GM18505 (cell line): ENCODE results near the gene HYDIN.

Source experiments
- ATAC-seq: cut with Tn5 transposase; IDR thresholded peaks from one replicate; pipeline ENCODE4 v1.9.1; 2021; ENCODE audit not compliant: unreplicated experiment
- POLR2A ChIP-seq: IDR thresholded peaks from 4 replicates; pipeline ENCODE4 v1.6.1; 2011; ENCODE audit warnings: borderline replicate concordance; ENCODE audit not compliant: insufficient read depth, insufficient read length; ENCODE audit errors: extremely low read depth

HYDIN gene

DNA sequence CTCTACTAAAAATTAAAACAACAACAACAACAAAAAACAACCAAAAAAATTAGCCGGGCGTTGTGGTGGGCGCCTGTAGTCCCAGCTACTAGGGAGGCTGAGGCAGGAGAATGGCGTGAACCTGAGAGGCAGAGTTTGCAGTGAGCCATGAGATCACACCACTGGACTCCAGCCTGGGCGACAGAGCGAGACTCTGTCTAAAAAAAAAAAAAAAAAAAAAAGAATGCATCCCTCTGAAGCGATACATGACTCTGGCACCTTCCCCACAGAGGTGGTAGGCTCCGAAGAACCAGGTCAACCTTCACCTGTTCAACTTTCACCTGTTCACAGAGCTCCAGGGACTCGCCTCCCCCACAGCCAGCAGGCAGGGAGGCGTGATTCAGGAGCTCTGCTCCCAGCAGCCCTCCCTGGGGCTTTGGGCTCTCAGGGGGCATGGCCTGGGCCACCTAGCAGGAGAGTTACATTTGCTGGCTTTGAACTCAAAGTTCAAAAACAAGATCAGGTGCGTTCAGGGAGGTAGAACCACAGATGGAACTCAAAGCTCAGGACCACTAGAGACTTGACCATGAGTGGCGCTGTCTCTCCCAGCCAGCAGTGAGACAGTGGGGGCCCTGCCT, 435.1 kb downstream of the HYDIN start:
- ATAC-seq, result no peak
- no peak for TF ChIP-seq POLR2A

DNA sequence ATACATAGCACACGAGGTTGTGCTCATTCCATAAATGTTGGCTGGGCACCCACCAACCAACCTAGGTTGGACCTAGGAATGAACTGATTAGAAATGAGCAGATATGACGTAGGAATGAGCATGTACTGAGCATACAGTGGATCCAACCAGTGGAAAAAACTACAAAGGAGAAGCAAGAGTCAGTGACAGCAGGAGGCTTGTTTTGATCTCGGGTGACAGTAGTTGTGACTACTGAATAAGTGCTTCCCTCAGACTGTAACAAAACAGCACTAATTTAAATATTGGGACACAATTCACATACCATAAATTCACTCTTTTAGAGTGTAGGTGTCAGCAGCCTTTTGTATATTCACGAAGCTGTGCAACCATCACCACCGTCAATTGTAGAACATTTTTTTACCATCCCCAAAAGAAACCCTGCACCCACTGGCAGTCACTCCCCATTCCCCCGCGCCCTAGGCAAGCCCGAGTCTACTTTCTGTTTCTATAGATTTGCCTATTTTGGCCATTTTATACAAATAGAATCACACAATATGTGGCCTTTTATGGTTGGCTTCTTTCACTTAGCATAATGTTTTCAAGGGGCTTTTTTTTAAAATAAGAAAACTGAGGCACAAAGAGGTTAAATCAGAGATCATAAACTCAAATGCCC, 436.5 kb downstream of the HYDIN start:
- TF ChIP-seq POLR2A, result no peak
- peak; percentile 46 for ATAC-seq

GRCh38 chr16:70790815-70791214, 439.7 kb downstream of the HYDIN start:
- TF ChIP-seq POLR2A, result no peak
- ATAC-seq, result no peak

- no peak for TF ChIP-seq POLR2A
- no peak for ATAC-seq
Observed at GRCh38 chr16:70789595-70790447, 440.7 kb downstream of the HYDIN start.

GRCh38 chr16:70788668-70789594, 441.6 kb downstream of the HYDIN start:
- ATAC-seq, result no peak
- TF ChIP-seq POLR2A, result no peak

DNA sequence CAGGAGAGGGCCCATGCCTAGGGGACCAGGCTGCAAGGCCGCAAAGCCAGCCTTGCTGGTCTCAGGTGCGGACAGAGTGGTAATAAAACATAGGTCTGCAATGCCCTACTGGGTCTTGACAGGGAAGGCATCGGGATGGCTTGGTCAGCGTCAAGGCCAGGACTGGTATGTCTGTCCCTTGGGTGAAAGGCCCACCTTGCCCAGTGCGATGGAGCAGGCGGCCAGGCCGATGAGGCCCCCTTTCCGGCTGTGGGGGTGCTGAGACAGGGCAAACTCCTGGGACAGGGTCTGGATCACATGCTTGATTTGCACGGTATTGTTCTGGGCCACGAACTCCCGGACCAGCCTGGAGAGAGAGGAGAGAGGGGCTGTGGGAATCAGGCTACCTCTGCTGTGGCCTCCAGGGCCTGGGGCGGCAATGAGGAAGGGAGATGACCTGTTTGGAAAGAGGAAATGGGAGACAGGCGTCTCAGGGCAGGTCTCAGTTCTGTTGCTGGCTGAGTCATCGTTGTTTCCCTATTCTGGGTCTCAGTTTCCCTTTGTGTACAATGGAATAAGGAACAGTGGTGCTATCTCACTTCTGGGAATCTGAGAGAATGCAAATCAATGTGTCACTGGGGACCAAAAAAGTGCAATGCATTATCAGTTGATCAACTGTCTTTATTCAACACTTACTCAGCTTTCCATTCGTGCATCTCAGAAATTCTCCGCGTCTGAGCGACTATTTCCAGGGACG, 444.3 kb downstream of the HYDIN start:
- TF ChIP-seq POLR2A, result no peak
- no peak for ATAC-seq

DNA sequence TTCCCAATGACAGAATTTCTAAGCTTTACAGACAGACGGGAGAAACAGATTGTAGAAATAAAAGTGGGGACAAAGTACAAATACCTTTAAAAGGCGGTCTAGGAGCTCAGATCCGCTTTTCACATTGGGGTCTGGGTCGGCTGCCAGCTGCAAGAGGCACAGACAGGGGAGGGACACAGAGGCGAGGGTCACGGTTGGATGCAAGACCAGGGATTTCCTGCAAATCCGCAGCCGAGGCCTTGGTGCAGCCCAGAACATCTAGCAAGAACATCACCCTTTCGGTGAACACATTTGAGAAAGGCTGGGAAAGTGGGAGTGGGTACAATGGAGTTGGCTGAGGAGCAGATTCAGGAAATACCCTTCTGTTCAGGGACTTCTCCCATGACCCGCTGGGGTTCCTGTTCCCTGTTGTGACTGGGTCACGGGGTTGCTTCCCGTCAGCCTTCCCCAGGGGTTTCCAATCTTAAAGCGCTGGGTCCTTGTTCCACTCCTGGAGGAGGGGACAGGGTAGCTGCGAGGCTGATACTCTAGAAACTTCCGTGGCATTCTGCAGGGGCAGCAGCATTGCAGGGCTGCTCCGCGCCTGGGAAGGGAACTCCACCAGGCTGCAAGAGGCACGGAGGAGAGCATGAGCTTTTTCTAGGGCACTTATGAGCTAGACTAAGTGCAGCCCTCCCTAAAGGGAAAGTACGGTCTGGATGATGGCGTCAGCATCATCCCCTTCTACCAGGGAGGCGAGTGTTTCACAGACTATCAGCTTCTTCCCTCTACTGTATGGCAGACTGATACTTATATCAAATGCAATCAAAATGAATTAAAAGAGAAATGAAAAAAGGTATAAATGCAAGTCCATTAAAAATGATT, 445.6 kb downstream of the HYDIN start:
- ATAC-seq, result no peak
- no peak for TF ChIP-seq POLR2A

DNA sequence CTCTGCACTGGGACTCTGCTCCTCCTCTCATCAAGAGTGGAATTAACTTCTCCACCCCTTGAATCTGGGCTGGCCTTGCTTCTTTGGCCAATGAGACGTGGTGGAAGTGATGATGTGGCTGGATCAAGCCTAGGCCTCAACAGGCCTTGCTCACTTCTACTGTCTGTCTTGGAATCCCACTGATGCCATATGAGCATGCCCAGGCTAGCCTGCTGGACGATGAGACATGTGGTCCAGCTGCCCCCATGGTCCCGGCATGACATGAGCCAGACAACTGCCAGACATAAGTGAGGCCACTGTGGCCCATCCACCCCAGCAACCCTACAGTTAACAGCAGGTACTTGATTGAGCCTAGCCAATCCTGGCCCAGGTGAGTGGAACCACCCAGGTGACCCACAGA, 448.3 kb downstream of the HYDIN start:
- no peak for TF ChIP-seq POLR2A
- ATAC-seq, result no peak

GRCh38 chr16:70781800-70782199, 448.7 kb downstream of the HYDIN start:
- no peak for TF ChIP-seq POLR2A
- no peak for ATAC-seq

DNA sequence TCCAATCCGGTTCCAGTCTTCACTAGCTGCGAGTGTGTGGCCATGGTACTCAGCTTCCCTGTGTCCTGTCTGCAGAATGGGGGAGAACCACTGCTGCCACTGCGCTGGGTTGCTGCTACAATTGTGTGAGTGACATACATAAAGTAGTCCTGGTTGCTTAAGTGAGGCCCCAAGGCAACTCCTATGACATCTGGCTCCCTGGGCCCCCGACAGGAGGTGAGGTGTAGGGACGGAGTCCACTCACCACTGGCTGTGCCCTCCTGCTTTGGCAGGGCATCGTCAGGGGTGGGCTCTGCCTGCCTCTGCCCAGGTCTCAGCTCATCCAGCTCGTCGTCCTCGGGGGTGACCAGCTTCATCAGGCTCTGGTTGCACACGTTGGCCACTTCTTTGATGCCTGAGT, 450.0 kb downstream of the HYDIN start:
- no peak for ATAC-seq
- TF ChIP-seq POLR2A, result no peak

- ATAC-seq, result no peak
- TF ChIP-seq POLR2A, result no peak
Observed at GRCh38 chr16:70779361-70779760, 451.2 kb downstream of the HYDIN start.
